ENCODE measurements around the gene DBH.

DNA sequence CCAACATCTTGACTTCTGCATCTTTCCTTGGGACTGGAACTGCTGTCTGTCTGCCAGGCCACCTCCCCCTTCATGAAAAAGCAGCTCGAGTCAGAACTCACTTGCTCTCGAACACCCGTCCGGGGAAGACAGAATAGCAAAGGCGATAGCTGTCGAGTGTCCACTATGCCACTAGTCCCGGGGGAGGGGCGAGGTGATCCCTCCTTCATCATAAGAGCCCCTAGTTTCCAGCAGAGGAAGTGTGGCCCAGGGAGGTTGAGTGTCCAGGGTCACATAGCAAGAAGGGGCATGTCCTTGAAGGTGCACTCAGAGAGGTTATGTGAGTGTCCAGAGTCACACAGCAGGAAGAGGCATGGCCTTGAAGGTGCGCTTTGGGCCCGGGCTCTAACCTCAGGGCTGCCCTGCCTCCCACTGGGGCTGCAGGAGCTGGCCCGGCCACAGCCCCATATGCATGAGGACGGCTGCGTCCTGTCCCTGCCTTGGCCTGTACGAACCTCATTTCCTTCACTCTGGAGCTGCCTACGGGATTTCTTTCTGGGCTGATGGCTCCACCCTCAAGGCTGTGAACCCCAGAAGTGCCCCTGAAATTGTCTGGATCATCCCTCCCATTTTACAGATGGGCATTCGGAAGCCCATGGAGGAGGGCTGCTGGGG, 6.7 kb downstream of the DBH start:
- TF ChIP-seq, protein P1, sequence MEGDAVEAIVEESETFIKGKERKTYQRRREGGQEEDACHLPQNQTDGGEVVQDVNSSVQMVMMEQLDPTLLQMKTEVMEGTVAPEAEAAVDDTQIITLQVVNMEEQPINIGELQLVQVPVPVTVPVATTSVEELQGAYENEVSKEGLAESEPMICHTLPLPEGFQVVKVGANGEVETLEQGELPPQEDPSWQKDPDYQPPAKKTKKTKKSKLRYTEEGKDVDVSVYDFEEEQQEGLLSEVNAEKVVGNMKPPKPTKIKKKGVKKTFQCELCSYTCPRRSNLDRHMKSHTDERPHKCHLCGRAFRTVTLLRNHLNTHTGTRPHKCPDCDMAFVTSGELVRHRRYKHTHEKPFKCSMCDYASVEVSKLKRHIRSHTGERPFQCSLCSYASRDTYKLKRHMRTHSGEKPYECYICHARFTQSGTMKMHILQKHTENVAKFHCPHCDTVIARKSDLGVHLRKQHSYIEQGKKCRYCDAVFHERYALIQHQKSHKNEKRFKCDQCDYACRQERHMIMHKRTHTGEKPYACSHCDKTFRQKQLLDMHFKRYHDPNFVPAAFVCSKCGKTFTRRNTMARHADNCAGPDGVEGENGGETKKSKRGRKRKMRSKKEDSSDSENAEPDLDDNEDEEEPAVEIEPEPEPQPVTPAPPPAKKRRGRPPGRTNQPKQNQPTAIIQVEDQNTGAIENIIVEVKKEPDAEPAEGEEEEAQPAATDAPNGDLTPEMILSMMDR (IDR thresholded peaks at IDR 0.05; ENCODE audit: borderline replicate concordance, extremely low read depth, low read length, poor library complexity, severe bottlenecking): no peak
- no peak for TF ChIP-seq EZH2 (IDR thresholded peaks at IDR 0.05; ENCODE audit: borderline replicate concordance, low read depth, low read length, severe bottlenecking)

Data from DND-41 (cell line).